Trophoblast cell (in vitro differentiated cells and primary cell): Measurements from ENCODE around the gene PPL.

ENCODE experiments used
- DNase-seq, 2 donors: peaks; one replicate each; pipeline ENCODE4 v3.0.0-alpha.2; 2016
- H2AFZ ChIP-seq: 2 replicates; pipeline ENCODE4 v1.6.1; 2013; ENCODE audit warnings: low read length, moderate library complexity, mild to moderate bottlenecking; ENCODE audit not compliant: insufficient read depth, poor library complexity
- H2AK5ac ChIP-seq: 2 replicates; pipeline ENCODE4 v1.6.1; 2013; ENCODE audit warnings: mild to moderate bottlenecking, low read length
- H2BK120ac ChIP-seq: 2 replicates; pipeline ENCODE4 v1.6.1; 2013; ENCODE audit warnings: low read length, mild to moderate bottlenecking, moderate library complexity; ENCODE audit not compliant: insufficient read depth, poor library complexity
- H2BK12ac ChIP-seq: 2 replicates; pipeline ENCODE4 v1.6.1; 2013; ENCODE audit warnings: mild to moderate bottlenecking, low read length, moderate library complexity
- H2BK5ac ChIP-seq: 2 replicates; pipeline ENCODE4 v1.6.1; 2013; ENCODE audit warnings: low read length, low read depth, moderate library complexity, mild to moderate bottlenecking; ENCODE audit not compliant: poor library complexity
- H3K14ac ChIP-seq: 2 replicates; pipeline ENCODE4 v1.6.1; 2013; ENCODE audit warnings: mild to moderate bottlenecking, low read length
- H3K18ac ChIP-seq: 2 replicates; pipeline ENCODE4 v1.6.1; 2013; ENCODE audit warnings: mild to moderate bottlenecking, low read length
- H3K23ac ChIP-seq: 2 replicates; pipeline ENCODE4 v1.6.1; 2013; ENCODE audit warnings: low read length
- H3K27ac ChIP-seq: 2 replicates; pipeline ENCODE4 v1.5.1; 2013; ENCODE audit warnings: low read depth, mild to moderate bottlenecking, inconsistent platforms, low read length, moderate library complexity
- H3K27me3 ChIP-seq: 2 replicates; pipeline ENCODE4 v1.6.1; 2013; ENCODE audit warnings: inconsistent platforms, mild to moderate bottlenecking, low read length, moderate library complexity; ENCODE audit not compliant: insufficient read depth
- H3K36me3 ChIP-seq, 2 experiments: 1 replicate in 1 of 2; 2 replicates in 1 of 2; pipeline ENCODE4 v1.6.1; 2013; ENCODE audit warnings: low read length in 2 of 2, mild to moderate bottlenecking in 2 of 2, moderate library complexity in 1 of 2; ENCODE audit not compliant: insufficient read depth in 2 of 2, control insufficient read depth in 1 of 2
- H3K4ac ChIP-seq: 2 replicates; pipeline ENCODE4 v1.6.1; 2013; ENCODE audit warnings: low read depth, mild to moderate bottlenecking, low read length, moderate library complexity
- H3K4me1 ChIP-seq, 2 experiments: 1 replicate in 1 of 2; 2 replicates in 1 of 2; pipeline ENCODE4 v1.6.1; 2013; ENCODE audit warnings: low read length in 2 of 2, mild to moderate bottlenecking in 2 of 2, moderate library complexity in 1 of 2; ENCODE audit not compliant: insufficient read depth in 2 of 2, control insufficient read depth in 1 of 2
- H3K4me2 ChIP-seq: 2 replicates; pipeline ENCODE4 v1.6.1; 2013; ENCODE audit warnings: inconsistent platforms, mild to moderate bottlenecking, low read length, moderate library complexity
- H3K4me3 ChIP-seq: 2 replicates; pipeline ENCODE4 v1.5.1; 2013; ENCODE audit warnings: mild to moderate bottlenecking, low read depth, low read length, inconsistent platforms
- H3K79me1 ChIP-seq: one replicate; pipeline ENCODE4 v1.6.1; 2013; ENCODE audit warnings: low read length
- H3K79me2 ChIP-seq: 2 replicates; pipeline ENCODE4 v1.6.1; 2013; ENCODE audit warnings: low read length, mild to moderate bottlenecking; ENCODE audit not compliant: control insufficient read depth, insufficient read depth, poor library complexity
- H3K9ac ChIP-seq: 2 replicates; pipeline ENCODE4 v1.6.1; 2013; ENCODE audit warnings: mild to moderate bottlenecking, low read length
- H3K9me3 ChIP-seq: 2 replicates; pipeline ENCODE4 v1.6.1; 2013; ENCODE audit warnings: low read depth, mild to moderate bottlenecking, control low read depth, inconsistent platforms, low read length; ENCODE audit not compliant: insufficient read depth
- H4K12ac ChIP-seq: 2 replicates; pipeline ENCODE4 v1.6.1; 2013; ENCODE audit warnings: low read depth, mild to moderate bottlenecking, low read length, moderate library complexity
- H4K8ac ChIP-seq: 2 replicates; pipeline ENCODE4 v1.6.1; 2013; ENCODE audit warnings: low read depth, mild to moderate bottlenecking, low read length, moderate library complexity
- H4K91ac ChIP-seq: one replicate; pipeline ENCODE4 v1.6.1; 2013; ENCODE audit warnings: low read depth, mild to moderate bottlenecking, low read length, moderate library complexity
- WGBS: extraction: QIAGEN DNeasy Blood & Tissue Kit; methylation state at CpG from one replicate; pipeline ENCODE4 v1.1.7; 2013; ENCODE audit warnings: missing lambda C conversion rate; ENCODE audit not compliant: insufficient read length, insufficient coverage; ENCODE audit errors: extremely low coverage; 5-methylcytosine and 5-hydroxymethylcytosine counted together

The PPL gene

GRCh38 chr16:4862639-4863038 lies 74.3 kb downstream of the PPL start:
- Histone ChIP-seq H3K79me1 (no peaks in the 10 kb centered on the region), H3K9ac (peak overlapping the region; percentile 62), H3K9me3 (no peaks in the 10 kb centered on the region), H3K4me3 (no peak overlapping the region), H2AFZ (no peak overlapping the region), H2BK120ac (no peak overlapping the region), H3K27ac (no peak overlapping the region), H3K23ac (peak overlapping the region; percentile 33), H2AK5ac (no peak overlapping the region), H3K4me2 (no peak overlapping the region), H4K12ac (no peak overlapping the region), H3K27me3 (no peaks in the 10 kb centered on the region), H4K91ac (no peak overlapping the region), H2BK5ac (no peak overlapping the region), H3K14ac (no peak overlapping the region), H3K4me1 (no peaks in the 10 kb centered on the region), H4K8ac (no peak overlapping the region), H2BK12ac (no peak overlapping the region), H3K4ac (no peak overlapping the region), H3K18ac (no peak overlapping the region), H3K79me2 (no peaks in the 10 kb centered on the region), H3K36me3 (peaks cover 36 to 46% of the 10 kb centered on the region in 2 experiments)
- WGBS, result no CpG with 5 or more reads among the region's 5 CpGs
- peak in 1 of 2 donors; percentile 27 for DNase-seq

- no peak overlapping the region for H4K12ac ChIP-seq
- no peak overlapping the region for H4K8ac ChIP-seq
- H3K18ac ChIP-seq, result no peak overlapping the region
- no peaks in the 10 kb centered on the region for H3K4me1 ChIP-seq
- H2BK12ac ChIP-seq, result no peak overlapping the region
- H3K4me2 ChIP-seq, result no peak overlapping the region
- no peaks in the 10 kb centered on the region for H3K79me1 ChIP-seq
- H3K79me2 ChIP-seq, result no peaks in the 10 kb centered on the region
- H2AK5ac ChIP-seq, result no peak overlapping the region
- H3K14ac ChIP-seq, result no peak overlapping the region
- no peaks in the 10 kb centered on the region for H3K27me3 ChIP-seq
- no peak overlapping the region for H3K27ac ChIP-seq
- no peak overlapping the region for H2AFZ ChIP-seq
- H2BK120ac ChIP-seq, result no peak overlapping the region
- no peak overlapping the region for H3K9ac ChIP-seq
- H2BK5ac ChIP-seq, result no peak overlapping the region
- no peak overlapping the region for H3K4ac ChIP-seq
- H3K4me3 ChIP-seq, result no peak overlapping the region
- no peak overlapping the region for H4K91ac ChIP-seq
- peaks cover 34 to 51% of the 10 kb centered on the region in 2 experiments for H3K36me3 ChIP-seq
- DNase-seq, result no peak
- no peak overlapping the region for H3K23ac ChIP-seq
- WGBS, result no CpG with 5 or more reads among the region's 14 CpGs
- no peaks in the 10 kb centered on the region for H3K9me3 ChIP-seq
Measured at GRCh38 chr16:4860727-4861342, 76.1 kb downstream of the PPL start.

- H4K91ac ChIP-seq, result no peak overlapping the region
- no peak overlapping the region for H3K4me3 ChIP-seq
- no peak overlapping the region for H4K12ac ChIP-seq
- no peak overlapping the region for H2AFZ ChIP-seq
- H2AK5ac ChIP-seq, result no peak overlapping the region
- H3K79me2 ChIP-seq, result no peaks in the 10 kb centered on the region
- no peak overlapping the region for H3K4me2 ChIP-seq
- no peak overlapping the region for H3K4ac ChIP-seq
- H3K4me1 ChIP-seq, result no peaks in the 10 kb centered on the region
- no peak overlapping the region for H3K9ac ChIP-seq
- H3K18ac ChIP-seq, result no peak overlapping the region
- no CpG with 5 or more reads among the region's 10 CpGs for WGBS
- no peaks in the 10 kb centered on the region for H3K27me3 ChIP-seq
- peaks cover 35 to 61% of the 10 kb centered on the region in 2 experiments for H3K36me3 ChIP-seq
- no peaks in the 10 kb centered on the region for H3K79me1 ChIP-seq
- no peak overlapping the region for H3K27ac ChIP-seq
- no peak for DNase-seq
- H3K23ac ChIP-seq, result no peak overlapping the region
- H3K9me3 ChIP-seq, result no peaks in the 10 kb centered on the region
- H2BK12ac ChIP-seq, result no peak overlapping the region
- H4K8ac ChIP-seq, result no peak overlapping the region
- H2BK120ac ChIP-seq, result no peak overlapping the region
- H2BK5ac ChIP-seq, result no peak overlapping the region
- H3K14ac ChIP-seq, result no peak overlapping the region
Measured at GRCh38 chr16:4859900-4860255, 77.1 kb downstream of the PPL start.

- H3K9ac ChIP-seq, result no peak overlapping the region
- H3K79me1 ChIP-seq, result no peaks in the 10 kb centered on the region
- DNase-seq, result no peak
- H2BK120ac ChIP-seq, result no peak overlapping the region
- H4K12ac ChIP-seq, result no peak overlapping the region
- no peak overlapping the region for H2AK5ac ChIP-seq
- no peaks in the 10 kb centered on the region for H3K27me3 ChIP-seq
- peak overlapping the region; percentile 46 for H3K4me3 ChIP-seq
- H3K14ac ChIP-seq, result no peak overlapping the region
- H4K91ac ChIP-seq, result no peak overlapping the region
- no peak overlapping the region for H3K4me2 ChIP-seq
- WGBS, result no CpG with 5 or more reads among the region's 17 CpGs
- H3K36me3 ChIP-seq, result peaks cover 40 to 63% of the 10 kb centered on the region in 2 experiments
- no peak overlapping the region for H2AFZ ChIP-seq
- no peak overlapping the region for H3K4ac ChIP-seq
- no peak overlapping the region for H3K18ac ChIP-seq
- no peak overlapping the region for H4K8ac ChIP-seq
- no peak overlapping the region for H2BK12ac ChIP-seq
- no peaks in the 10 kb centered on the region for H3K9me3 ChIP-seq
- no peaks in the 10 kb centered on the region for H3K4me1 ChIP-seq
- no peak overlapping the region for H3K23ac ChIP-seq
- no peaks in the 10 kb centered on the region for H3K79me2 ChIP-seq
- no peak overlapping the region for H3K27ac ChIP-seq
- H2BK5ac ChIP-seq, result no peak overlapping the region
Measured at GRCh38 chr16:4859190-4859899, 77.6 kb downstream of the PPL start.
